ENCODE results near the gene BAIAP3. TPM values are rescaled to one million over a fixed set of nuclear protein-coding genes. Genes with fewer than 3 reads are reported as not detected.
"Not testable (repeated sequence)": the region's sequence is repeated elsewhere in the genome, so short reads cannot be mapped to it uniquely, and the experiment has no call there.

The BAIAP3 gene
- total RNA-seq, 1 donor from 2014 or later, result 4.2 TPM

DNA sequence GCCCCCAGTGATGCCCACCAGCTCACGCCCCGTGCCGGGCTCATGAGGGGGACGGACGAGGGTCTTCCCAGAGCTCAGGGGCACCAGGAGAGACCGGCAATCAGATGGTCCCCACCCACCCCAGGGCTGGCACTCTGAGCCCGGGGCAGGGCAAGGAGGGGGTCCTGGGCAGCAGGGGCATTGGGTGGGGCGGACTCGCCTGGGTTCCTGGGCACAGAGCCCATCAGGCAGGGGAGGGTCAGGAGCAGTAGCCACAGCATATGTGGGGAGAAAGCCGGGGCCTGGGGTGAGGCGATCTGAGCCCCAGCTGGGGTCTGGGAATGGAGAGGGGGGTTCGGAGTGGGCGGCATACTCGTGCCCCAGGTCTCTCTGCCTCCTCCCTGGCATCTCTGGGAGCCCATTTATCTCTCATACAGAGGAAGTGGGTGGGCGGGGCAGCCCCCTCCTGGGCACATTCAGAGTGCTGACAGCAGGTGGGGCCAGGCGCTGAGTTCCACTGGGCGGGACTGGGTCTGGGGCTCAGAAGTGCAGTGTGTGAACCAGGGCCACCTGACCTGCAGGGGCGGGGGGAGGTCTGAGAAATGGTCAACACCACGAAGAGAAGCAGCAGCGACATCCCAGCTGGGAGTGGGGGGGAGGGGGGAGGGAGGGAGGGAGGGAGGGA, 44.5 kb upstream of the BAIAP3 start:
- Histone ChIP-seq H3K9me3 (no peaks in the 10 kb centered on the region), H3K36me3 (no peaks in the 10 kb centered on the region), H3K4me3 (no peak overlapping the region), H3K4me1 (no peaks in the 10 kb centered on the region), H3K27ac (no peak overlapping the region), H3K27me3 (peaks cover 8% of the 10 kb centered on the region)
- no peak for DNase-seq (ENCODE audit: extremely low spot score in 2 of 2)
- TF ChIP-seq POLR2AphosphoS5 (IDR thresholded peaks at IDR 0.05; ENCODE audit: insufficient read depth in 1 of 2, low read depth in 1 of 2), result no peak
- no peak for TF ChIP-seq POLR2A (IDR thresholded peaks at IDR 0.05)
- TF ChIP-seq, protein P1, sequence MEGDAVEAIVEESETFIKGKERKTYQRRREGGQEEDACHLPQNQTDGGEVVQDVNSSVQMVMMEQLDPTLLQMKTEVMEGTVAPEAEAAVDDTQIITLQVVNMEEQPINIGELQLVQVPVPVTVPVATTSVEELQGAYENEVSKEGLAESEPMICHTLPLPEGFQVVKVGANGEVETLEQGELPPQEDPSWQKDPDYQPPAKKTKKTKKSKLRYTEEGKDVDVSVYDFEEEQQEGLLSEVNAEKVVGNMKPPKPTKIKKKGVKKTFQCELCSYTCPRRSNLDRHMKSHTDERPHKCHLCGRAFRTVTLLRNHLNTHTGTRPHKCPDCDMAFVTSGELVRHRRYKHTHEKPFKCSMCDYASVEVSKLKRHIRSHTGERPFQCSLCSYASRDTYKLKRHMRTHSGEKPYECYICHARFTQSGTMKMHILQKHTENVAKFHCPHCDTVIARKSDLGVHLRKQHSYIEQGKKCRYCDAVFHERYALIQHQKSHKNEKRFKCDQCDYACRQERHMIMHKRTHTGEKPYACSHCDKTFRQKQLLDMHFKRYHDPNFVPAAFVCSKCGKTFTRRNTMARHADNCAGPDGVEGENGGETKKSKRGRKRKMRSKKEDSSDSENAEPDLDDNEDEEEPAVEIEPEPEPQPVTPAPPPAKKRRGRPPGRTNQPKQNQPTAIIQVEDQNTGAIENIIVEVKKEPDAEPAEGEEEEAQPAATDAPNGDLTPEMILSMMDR (IDR thresholded peaks at IDR 0.05), result no peak
- intact Hi-C loops (cut with DNase I), result no loop called here

DNA sequence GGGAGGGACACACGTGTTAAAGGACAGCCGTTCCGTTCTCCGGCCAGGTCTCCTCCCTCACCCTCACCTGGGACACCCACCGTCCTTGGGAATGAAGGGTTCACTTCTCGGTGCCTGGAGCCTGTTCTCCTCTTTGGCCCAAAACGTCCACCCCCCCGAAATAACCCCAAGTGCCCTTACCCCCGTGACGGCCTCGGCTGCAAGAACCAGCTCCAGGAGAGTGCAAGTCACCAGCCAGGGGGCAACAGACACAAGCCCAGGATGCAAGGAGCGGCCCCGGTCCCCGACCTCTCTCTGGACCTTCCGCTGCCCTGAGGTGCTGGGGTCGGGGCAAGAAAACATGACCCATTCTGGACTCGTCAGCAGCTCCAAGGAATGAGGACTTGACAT, 44.0 kb upstream of the BAIAP3 start:
- H3K36me3 ChIP-seq, result no peaks in the 10 kb centered on the region
- H3K27me3 ChIP-seq, result peaks cover 8% of the 10 kb centered on the region
- H3K4me3 ChIP-seq, result no peak overlapping the region
- TF ChIP-seq, protein P1 (IDR thresholded peaks at IDR 0.05), result no peak
- TF ChIP-seq POLR2AphosphoS5 (IDR thresholded peaks at IDR 0.05; ENCODE audit: insufficient read depth in 1 of 2, low read depth in 1 of 2), result no peak
- no peak for TF ChIP-seq POLR2A (IDR thresholded peaks at IDR 0.05)
- intact Hi-C loops (cut with DNase I), result no loop called here
- H3K27ac ChIP-seq, result no peak overlapping the region
- H3K4me1 ChIP-seq, result no peaks in the 10 kb centered on the region
- H3K9me3 ChIP-seq, result no peaks in the 10 kb centered on the region
- no peak for DNase-seq (ENCODE audit: extremely low spot score in 2 of 2)

DNA sequence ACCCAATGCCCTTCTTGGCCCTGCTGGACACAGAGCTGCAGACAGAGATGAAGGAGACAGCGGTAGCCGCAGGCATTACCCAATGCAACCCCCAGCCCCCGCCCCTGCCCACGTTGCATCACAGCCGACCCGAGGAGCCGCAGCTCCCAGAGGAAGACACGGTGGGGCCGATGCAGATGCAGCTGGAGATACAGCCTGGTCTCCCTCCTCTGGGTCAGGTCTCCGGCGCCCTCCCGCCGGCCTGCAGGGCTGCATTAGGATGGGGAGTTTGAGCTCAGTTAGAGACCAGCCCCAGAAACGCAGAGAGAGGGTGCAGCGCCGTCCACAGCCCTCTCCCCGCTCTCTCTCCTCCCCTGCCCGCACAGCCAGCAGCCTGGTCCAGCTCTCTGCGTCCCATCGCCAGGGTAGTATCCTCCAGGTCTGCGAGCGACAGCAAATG, 43.4 kb upstream of the BAIAP3 start:
- no peak for DNase-seq (ENCODE audit: extremely low spot score in 2 of 2)
- Histone ChIP-seq H3K27ac (no peak overlapping the region), H3K36me3 (no peaks in the 10 kb centered on the region), H3K9me3 (no peaks in the 10 kb centered on the region), H3K4me1 (no peaks in the 10 kb centered on the region), H3K27me3 (peaks cover 8% of the 10 kb centered on the region), H3K4me3 (no peak overlapping the region)
- intact Hi-C loops (cut with DNase I), result no loop called here
- TF ChIP-seq, protein P1 (IDR thresholded peaks at IDR 0.05), result no peak
- no peak for TF ChIP-seq POLR2A (IDR thresholded peaks at IDR 0.05)
- TF ChIP-seq POLR2AphosphoS5 (IDR thresholded peaks at IDR 0.05; ENCODE audit: insufficient read depth in 1 of 2, low read depth in 1 of 2), result no peak

DNA sequence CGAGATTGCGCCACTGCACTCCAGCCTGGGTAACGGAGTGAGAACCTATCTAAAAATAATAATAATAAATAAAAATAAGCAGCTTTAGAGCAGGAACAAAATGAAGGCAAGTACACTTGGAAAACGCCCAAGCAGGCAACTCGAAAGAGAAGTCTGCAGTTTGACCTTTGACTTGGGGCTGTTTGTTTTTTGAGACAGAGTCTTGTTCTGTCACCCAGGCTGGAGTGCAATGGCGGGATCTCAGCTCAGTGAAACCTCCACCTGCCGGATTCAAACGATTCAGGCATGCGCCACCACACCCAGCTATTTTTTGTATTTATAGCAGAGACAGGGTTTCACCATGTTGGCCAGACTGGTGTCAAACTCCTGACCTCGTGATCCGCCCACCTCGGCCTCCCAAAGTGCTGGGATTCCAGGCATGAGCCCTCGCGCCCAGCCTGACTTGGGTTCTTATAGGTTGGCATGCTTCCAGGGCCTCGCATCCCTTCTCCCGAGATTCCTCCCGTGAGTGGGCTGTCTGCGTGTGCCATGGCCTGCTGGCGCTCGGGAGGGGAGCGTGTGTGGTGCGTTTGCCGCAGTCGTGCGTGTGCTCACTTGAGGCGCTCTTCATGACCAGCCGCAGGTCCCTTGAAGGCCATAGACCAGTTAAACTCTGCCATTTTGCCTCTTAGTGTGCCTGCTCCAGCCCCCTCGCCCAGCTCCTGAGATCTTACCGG, 42.4 kb upstream of the BAIAP3 start:
- no peaks in the 10 kb centered on the region for H3K36me3 ChIP-seq
- H3K9me3 ChIP-seq, result no peaks in the 10 kb centered on the region
- peaks cover 8% of the 10 kb centered on the region for H3K27me3 ChIP-seq
- no peaks in the 10 kb centered on the region for H3K4me1 ChIP-seq
- intact Hi-C loops (cut with DNase I), result no loop called here
- no peak overlapping the region for H3K27ac ChIP-seq
- TF ChIP-seq, protein P1 (IDR thresholded peaks at IDR 0.05), result no peak
- TF ChIP-seq POLR2AphosphoS5 (IDR thresholded peaks at IDR 0.05; ENCODE audit: insufficient read depth in 1 of 2, low read depth in 1 of 2), result no peak
- DNase-seq (ENCODE audit: extremely low spot score in 2 of 2), result no peak
- no peak overlapping the region for H3K4me3 ChIP-seq

DNA sequence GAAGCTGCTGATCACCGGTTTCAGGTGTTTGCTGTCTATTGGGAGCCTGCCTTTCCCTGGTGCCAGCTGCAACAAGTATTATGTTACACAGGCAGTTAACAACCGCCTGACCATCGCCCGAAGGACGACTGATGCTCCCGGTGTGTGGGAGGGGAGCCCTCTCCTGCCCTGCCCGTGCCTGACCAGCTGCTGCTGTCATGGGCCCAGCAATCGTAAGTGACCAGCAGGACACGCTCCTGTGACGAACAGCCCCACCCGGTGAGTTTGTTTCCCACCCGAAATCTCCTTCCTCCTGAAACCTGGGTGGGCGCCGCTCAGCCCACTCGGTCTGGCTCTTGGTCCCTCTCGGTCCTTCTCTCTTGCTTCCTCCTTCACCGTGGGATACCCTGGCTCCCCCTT, 41.9 kb upstream of the BAIAP3 start:
- Histone ChIP-seq H3K27me3 (peaks cover 8% of the 10 kb centered on the region), H3K9me3 (no peaks in the 10 kb centered on the region)

DNA sequence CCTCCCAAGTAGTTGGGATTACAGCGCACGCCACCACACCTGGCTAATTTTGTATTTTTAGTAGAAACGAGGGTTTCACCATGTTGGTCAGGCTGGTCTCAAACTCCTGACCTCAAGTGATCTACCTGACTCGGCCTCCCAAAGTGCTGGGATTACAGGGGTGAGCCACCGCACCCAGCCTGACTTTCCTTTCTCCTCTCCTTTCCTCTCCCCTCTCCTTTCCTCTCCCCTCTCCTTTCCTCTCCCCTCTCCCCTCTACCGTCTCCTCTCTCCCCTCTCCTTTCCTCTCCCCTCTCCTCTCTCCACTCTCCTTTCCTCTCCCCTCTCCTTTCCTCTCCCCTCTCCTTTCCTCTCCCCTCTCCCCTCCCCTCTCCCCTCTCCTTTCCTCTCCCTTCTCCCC, 41.2 kb upstream of the BAIAP3 start:
- intact Hi-C loops (cut with DNase I); H3K27me3 ChIP-seq; H3K4me3 ChIP-seq; H3K9me3 ChIP-seq; DNase-seq (ENCODE audit: extremely low spot score in 2 of 2); H3K36me3 ChIP-seq; H3K4me1 ChIP-seq; H3K27ac ChIP-seq: not testable (repeated sequence)

More for the DNA sequence above, 41.9 kb upstream of the BAIAP3 start:
- no peak for DNase-seq (ENCODE audit: extremely low spot score in 2 of 2)
- no peaks in the 10 kb centered on the region for H3K4me1 ChIP-seq
- intact Hi-C loops (cut with DNase I), result no loop called here
- H3K4me3 ChIP-seq, result no peak overlapping the region
- H3K36me3 ChIP-seq, result no peaks in the 10 kb centered on the region
- TF ChIP-seq POLR2A (IDR thresholded peaks at IDR 0.05) (no peak), POLR2AphosphoS5 (IDR thresholded peaks at IDR 0.05; ENCODE audit: insufficient read depth in 1 of 2, low read depth in 1 of 2) (no peak)
- TF ChIP-seq, protein P1 (IDR thresholded peaks at IDR 0.05), result no peak
- H3K27ac ChIP-seq, result no peak overlapping the region

DNA sequence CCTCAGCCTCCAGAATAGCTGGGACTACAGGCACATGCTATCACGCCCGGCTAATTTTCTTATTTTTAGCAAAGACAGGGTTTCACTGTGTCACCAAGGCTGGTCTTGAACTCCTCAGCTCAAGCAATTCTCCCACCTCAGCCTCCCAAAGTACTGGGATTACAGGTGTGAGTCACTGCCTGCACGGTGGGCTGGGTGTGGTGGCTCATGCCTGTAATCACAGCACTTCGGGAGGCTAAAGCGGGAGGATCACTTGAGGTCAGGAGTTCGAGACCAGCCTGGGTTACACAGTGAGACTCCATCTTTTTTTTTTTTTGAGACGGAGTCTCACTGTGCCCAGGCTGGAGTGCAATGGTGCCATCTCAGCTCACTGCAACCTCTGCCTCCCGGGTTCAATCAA, 40.6 kb upstream of the BAIAP3 start:
- not testable (repeated sequence) for H3K27me3 ChIP-seq

More for the DNA sequence above, 40.6 kb upstream of the BAIAP3 start:
- H3K4me3 ChIP-seq; H3K9me3 ChIP-seq; H3K27ac ChIP-seq; intact Hi-C loops (cut with DNase I); H3K4me1 ChIP-seq; H3K36me3 ChIP-seq; DNase-seq (ENCODE audit: extremely low spot score in 2 of 2): not testable (repeated sequence)
